GM21423 (cell line): ENCODE measurements around the gene SRSF1.
A peak's percentile ranks its signal among the peaks of the same experiment; 100 is the strongest.
"Not testable (repeated sequence)": the region's sequence is repeated elsewhere in the genome, so short reads cannot be mapped to it uniquely, and the experiment has no call there.

Source experiments
- ATAC-seq: cut with Tn5 transposase; IDR thresholded peaks from one replicate; pipeline ENCODE4 v1.9.1; 2021; ENCODE audit warnings: mild to moderate bottlenecking, moderate library complexity; ENCODE audit not compliant: unreplicated experiment

The SRSF1 gene

GRCh38 chr17:57970710-57971109 lies 36.3 kb downstream of the SRSF1 start:
- ATAC-seq = no peak

- no peak for ATAC-seq
Measured at GRCh38 chr17:57968456-57968855, 38.6 kb downstream of the SRSF1 start.

- no peak for ATAC-seq
Measured at GRCh38 chr17:57966875-57967274, 40.2 kb downstream of the SRSF1 start.

- ATAC-seq = no peak
Measured at GRCh38 chr17:57966246-57966645, 40.8 kb downstream of the SRSF1 start.

GRCh38 chr17:57965521-57966160 lies 41.4 kb downstream of the SRSF1 start:
- ATAC-seq = no peak

- no peak for ATAC-seq
Measured at GRCh38 chr17:57963149-57963511, 43.9 kb downstream of the SRSF1 start.

- ATAC-seq = no peak
Measured at GRCh38 chr17:57962279-57963148, 44.5 kb downstream of the SRSF1 start.

GRCh38 chr17:57959929-57960328 lies 47.1 kb downstream of the SRSF1 start:
- ATAC-seq = no peak

GRCh38 chr17:57958391-57958790 lies 48.7 kb downstream of the SRSF1 start:
- not testable (repeated sequence) for ATAC-seq

- ATAC-seq = no peak
Measured at GRCh38 chr17:57957886-57958285, 49.2 kb downstream of the SRSF1 start.

GRCh38 chr17:57957120-57957850 lies 49.8 kb downstream of the SRSF1 start:
- no peak for ATAC-seq

- ATAC-seq = peak; percentile 65
Measured at GRCh38 chr17:57956291-57957119, 50.5 kb downstream of the SRSF1 start.

- peak; percentile 46 for ATAC-seq
Measured at GRCh38 chr17:57955183-57955931, 51.7 kb downstream of the SRSF1 start, which contains the start of gene CUEDC1. TSS of gene CUEDC1 (minus strand) at chr17:57955412. CDS start at chr17:57885564, 69,848 bp downstream.

- ATAC-seq = no peak
Measured at GRCh38 chr17:57954397-57955182, 52.5 kb downstream of the SRSF1 start.

- ATAC-seq = no peak
Measured at GRCh38 chr17:57953705-57954396, 53.2 kb downstream of the SRSF1 start.
